PFSK-1 (cell line): ENCODE data around the gene SLC6A7.

Experiments
- POLR2AphosphoS5 ChIP-seq: IDR thresholded peaks from 2 replicates; pipeline ENCODE4 v1.6.1; 2012; ENCODE audit warnings: low read depth, mild to moderate bottlenecking, control low read depth, low read length, moderate library complexity
- SIN3A ChIP-seq: IDR thresholded peaks from 2 replicates; pipeline ENCODE4 v1.6.1; 2012; ENCODE audit warnings: mild to moderate bottlenecking, low read length, moderate library complexity, borderline replicate concordance; ENCODE audit not compliant: insufficient read depth
- TAF1 ChIP-seq: IDR thresholded peaks from 2 replicates; pipeline ENCODE4 v1.6.1; 2012; ENCODE audit warnings: low read length, control low read depth, borderline replicate concordance; ENCODE audit not compliant: insufficient read depth
- TF ChIP-seq, protein P1 (sequence below), 2 experiments: IDR thresholded peaks; 2 replicates each; pipeline versions ENCODE4 v1.6.1 to v1.8.0; 2011 to 2012; ENCODE audit warnings: low read depth in 2 of 2, low read length in 2 of 2, control low read depth in 1 of 2, inconsistent platforms in 1 of 2, mild to moderate bottlenecking in 1 of 2, moderate library complexity in 1 of 2; ENCODE audit not compliant: insufficient read depth in 1 of 2

DNA sequence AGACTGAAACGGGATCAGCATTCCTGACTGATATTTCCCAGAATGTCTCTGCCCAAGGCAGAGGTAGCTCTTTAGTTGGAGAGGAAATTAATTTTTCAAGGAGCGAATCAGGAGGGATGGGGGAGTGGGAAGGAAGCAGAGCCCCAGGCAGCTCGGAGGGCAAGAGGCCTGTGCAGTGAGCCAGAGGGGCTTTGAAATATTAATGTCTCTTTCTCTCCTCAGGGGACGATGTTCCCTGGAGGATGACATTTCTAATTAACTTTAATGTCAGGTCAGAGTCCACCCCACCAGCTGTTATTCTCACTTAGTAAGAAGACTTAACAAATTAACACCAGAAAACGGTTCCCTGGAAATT, 45.6 kb downstream of the SLC6A7 start:
- TF ChIP-seq POLR2AphosphoS5 (no peak), SIN3A (no peak), TAF1 (no peak)
- TF ChIP-seq, protein P1, sequence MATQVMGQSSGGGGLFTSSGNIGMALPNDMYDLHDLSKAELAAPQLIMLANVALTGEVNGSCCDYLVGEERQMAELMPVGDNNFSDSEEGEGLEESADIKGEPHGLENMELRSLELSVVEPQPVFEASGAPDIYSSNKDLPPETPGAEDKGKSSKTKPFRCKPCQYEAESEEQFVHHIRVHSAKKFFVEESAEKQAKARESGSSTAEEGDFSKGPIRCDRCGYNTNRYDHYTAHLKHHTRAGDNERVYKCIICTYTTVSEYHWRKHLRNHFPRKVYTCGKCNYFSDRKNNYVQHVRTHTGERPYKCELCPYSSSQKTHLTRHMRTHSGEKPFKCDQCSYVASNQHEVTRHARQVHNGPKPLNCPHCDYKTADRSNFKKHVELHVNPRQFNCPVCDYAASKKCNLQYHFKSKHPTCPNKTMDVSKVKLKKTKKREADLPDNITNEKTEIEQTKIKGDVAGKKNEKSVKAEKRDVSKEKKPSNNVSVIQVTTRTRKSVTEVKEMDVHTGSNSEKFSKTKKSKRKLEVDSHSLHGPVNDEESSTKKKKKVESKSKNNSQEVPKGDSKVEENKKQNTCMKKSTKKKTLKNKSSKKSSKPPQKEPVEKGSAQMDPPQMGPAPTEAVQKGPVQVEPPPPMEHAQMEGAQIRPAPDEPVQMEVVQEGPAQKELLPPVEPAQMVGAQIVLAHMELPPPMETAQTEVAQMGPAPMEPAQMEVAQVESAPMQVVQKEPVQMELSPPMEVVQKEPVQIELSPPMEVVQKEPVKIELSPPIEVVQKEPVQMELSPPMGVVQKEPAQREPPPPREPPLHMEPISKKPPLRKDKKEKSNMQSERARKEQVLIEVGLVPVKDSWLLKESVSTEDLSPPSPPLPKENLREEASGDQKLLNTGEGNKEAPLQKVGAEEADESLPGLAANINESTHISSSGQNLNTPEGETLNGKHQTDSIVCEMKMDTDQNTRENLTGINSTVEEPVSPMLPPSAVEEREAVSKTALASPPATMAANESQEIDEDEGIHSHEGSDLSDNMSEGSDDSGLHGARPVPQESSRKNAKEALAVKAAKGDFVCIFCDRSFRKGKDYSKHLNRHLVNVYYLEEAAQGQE (IDR thresholded peaks at IDR 0.05; ENCODE audit: insufficient read depth in 1 of 2, low read depth in 2 of 2, low read length in 2 of 2) = no peak
